GM19397 (cell line): ENCODE measurements around the gene SULT1B1.
"Not testable (repeated sequence)": the region's sequence is repeated elsewhere in the genome, so short reads cannot be mapped to it uniquely, and the experiment has no call there.

Experiments used
- ATAC-seq: cut with Tn5 transposase; IDR thresholded peaks from one replicate; pipeline ENCODE4 v1.9.1; 2021; ENCODE audit warnings: mild to moderate bottlenecking, moderate library complexity; ENCODE audit not compliant: unreplicated experiment

The SULT1B1 gene

DNA sequence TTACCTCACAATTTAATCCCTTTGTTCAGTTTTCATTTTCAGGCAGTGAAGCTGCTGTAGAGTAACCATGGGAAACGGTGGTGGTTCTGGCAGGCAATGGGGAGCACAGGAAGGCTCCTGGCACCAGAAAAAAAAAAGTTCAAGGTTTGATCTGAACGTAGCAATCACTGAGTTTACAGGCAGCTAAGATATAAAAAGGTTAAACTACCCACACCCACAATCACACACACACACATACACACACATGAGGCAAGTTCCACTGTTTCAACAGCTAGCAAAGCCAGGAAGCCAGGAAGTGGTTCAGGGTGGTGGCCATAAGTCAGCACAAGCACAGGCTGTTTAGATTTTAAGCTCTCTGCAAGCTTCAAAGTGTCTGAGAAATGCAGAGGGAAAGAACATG lies at the start of gene SULT1B1:
SULT1B1 (minus strand) TSS at position 166 of the 400 bp plus-strand sequence. CDS start 5,403 bp downstream, outside the sequence.
- no peak for ATAC-seq

DNA sequence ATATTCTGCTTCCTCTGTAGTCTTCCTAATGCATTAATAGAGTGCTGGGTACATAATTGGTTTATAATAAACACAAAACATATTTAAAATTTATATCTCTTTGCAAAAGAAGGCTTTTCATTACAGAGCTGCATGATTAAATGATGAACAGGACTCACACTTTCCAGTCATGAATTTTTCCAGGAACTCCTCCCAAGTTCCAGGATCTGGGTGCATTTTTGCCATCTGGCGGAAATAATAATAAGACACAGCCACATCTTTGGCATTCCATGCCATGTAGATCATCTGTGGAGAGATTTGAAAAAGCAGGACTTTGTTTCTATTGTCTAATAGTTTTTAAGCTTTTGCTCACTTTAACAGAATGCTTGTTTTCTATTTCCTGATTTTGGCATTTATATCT lies 40.2 kb upstream of the SULT1B1 start:
- ATAC-seq: no peak

DNA sequence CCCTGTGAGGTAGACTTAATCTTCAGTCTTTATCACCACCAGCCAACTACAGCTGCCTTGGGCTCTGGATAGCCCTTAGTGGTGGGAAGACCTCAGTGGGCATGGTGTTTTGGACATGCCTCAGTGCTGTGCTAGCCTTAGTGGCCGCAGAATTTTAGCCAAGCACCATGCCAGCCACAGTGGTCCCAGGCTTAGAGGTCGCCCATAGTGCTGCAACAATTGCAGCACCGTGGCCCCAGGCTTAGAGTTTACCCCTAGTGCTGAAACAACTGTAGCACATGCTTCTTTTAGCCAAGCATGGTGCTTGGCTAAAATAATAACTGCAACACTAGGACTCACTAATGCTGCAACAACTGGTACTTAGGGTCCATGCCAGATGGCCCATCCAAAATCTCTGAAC lies 38.9 kb upstream of the SULT1B1 start:
- no peak for ATAC-seq

DNA sequence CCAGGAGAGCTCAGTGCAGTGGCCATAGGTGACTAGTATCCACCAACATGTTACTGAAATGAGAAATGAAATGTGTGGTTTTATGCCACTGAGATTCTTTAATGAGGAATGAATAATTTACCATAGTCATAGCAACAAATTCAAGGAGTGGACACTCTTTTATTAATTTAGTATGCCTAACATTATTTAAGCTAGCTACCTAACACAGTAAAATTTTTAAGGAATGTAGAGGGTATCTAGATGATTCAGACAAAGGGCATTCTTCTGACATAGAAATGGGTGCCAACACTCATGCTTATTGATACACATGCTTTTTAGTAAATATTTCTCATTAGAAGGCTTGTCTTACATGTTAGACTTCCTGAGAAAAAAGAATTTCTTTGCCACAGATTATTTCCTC lies 33.3 kb upstream of the SULT1B1 start:
- ATAC-seq: no peak

DNA sequence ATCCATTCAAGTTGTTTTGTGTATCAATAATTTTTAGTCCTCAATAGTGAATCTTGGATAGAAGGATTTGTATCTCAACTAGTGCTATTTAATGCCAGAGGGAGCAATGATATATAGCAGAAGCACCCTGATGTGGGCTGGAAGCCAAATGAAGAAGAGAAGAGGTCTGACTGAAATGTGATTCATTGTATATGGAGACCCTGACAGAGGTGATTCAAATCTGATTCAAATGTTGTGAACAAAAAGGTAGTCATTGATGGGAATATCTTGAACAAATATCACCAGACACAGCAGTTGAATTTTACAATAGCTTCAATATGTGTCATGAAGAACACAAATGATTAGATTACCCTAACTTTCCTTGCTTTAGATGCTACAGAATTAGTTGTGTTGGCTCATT lies 27.5 kb upstream of the SULT1B1 start:
- no peak for ATAC-seq

DNA sequence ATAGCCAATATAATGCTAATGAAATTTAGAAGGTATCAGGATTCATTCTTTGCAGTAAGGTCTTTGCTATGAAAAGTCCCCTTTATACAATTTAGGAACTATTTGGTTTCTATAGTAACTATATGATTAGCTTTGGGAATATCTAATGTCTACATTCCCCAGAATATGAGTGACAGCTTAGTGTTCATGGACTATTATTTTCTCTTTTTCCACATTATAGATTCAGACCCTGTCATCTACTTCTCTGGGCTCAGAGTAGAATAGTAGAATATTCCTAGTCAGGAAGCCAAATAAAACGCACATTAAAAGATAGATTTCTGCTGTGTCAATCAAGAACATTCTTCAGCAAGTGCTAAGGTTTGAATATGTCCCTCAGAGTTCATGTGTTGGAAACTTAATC lies 26.1 kb upstream of the SULT1B1 start:
- no peak for ATAC-seq

DNA sequence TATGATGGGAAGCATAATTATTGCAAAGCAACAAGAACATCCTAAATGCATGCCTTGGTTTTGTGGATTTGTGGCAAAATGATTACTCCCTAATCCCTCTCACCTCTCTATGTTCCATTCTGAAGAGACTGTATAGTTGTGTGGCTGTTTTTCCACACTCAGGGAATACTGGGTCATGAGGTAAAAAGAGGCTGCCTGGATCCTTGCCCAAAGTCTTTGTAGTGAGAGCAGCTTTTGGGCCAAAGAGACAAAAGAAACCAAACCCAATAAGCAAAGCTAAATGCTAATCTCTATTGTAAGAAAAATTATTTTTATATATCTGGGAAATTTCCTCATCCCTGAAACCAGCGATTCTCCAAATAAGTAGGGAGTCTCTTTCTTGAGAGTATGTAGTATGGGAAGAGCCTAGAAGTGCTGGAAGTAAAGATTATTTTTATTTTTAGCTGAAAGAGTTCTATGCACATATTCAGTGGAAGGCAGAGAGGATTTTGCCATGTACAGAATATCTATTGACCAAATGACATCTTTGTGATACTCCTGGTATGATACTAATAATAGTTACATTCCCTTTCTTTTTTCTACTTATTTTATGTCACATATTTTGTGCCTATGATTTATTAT lies 24.9 kb upstream of the SULT1B1 start:
- no peak for ATAC-seq

DNA sequence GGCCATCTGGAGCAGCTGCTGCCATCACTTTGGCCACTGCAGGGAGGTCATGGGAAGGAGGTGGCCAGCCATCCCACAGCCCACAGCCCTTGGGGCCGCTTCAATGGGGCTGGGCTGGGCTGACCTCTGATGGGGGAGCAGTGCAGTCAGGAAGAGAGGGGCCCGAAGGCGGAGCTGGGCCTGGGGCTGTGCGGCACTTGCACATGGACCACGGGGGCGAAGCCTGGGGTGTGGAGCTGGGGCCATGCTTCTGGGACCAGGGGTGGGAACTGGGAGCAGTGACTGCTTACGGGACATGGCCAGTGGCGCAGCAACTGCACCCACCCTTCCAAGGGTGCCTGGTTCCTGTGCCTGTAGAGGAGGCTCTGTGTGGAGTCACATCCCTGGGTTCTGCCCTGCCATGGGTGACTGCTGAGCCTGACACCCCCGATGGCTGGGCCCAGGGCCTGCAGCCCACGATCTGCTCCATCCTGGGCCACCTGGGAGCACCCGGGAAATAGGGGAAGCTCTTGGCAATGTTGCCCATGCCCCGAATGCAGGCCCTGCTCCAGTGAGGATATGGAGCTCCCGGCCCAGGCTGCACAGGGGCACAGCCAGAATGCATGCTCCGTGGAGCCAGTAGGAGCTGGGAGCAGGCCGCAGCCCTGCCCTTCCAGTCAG lies 22.4 kb upstream of the SULT1B1 start:
- ATAC-seq: no peak

DNA sequence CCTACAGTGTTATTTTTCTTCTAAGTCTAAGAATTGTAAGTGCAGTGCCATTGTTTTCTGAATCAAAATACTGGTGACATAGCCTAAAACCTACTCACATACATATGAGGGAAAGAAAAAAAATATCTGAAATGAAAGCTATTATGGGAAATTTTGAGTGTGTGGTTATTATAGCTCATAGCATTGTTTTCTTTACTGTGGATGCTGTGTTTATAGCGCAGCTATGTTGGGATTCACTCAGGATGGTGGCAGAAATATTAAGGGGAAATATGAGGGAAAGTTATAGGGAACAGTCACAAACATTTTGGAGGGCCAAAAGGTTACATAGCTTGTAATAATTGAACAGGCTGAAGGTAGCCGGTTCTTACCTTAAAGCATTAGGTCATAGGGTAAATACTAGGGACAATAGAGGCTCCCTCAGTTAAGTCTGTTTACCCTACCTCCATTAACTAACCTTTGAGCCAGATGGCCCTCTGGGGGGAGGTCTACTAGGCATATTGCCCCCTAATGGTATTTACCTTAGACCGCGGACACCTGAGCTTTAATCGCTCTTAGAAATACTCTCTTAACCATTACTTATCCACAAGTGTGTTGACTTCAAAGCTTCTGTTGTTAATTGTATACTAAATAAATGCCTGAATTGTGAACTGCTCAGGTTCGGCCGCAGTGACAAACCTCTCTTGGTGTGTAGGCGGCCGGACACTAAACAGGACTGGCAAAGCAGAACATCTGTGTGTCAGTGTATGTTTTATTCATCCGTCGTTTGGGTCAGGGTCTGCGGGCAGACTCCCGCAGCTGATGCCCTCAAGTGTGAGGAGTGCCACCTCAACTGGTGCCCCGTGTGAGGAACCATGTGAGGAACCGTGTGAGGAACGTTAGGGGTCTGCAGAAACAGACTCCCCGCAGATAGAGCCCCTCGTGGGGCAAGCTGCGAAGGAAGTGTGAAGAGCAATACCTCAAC lies 21.3 kb upstream of the SULT1B1 start:
- no peak for ATAC-seq

DNA sequence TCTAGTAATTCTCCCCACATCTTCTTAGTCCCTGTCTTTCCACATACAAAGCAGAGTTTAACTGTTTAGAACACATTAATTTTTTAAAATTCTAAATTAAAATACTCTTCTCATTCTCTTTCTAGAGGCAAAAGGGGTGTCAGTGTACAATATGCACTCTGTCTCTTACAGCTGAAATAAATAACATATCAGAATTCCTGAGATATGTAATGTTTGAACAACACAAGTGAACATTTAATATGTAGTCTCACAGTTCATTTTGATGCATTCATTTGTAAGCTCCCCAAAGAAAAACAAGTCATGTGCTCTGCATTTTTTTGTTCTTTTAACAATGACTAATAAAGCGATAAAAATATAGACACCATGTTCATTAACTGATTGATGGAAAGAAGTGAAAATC lies 19.7 kb upstream of the SULT1B1 start:
- ATAC-seq: no peak

DNA sequence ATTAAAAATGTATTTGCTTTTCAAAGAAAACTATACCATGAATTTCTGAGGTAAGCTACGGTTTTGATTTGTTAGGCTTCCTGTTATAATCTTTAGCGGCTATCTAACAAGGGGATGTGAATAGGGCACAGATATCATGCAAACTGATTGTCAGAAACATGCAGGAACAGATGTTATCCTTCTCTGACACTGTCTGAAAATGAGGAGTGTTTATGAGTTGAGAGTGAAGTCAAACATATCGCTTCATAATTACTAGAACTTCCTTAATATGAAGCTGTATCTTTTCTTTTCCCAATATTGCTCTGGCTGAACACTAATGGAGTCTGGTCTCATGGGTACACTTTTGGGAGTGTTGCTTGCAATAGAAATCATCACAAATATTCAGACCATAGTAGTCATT lies 16.3 kb upstream of the SULT1B1 start:
- ATAC-seq: no peak

DNA sequence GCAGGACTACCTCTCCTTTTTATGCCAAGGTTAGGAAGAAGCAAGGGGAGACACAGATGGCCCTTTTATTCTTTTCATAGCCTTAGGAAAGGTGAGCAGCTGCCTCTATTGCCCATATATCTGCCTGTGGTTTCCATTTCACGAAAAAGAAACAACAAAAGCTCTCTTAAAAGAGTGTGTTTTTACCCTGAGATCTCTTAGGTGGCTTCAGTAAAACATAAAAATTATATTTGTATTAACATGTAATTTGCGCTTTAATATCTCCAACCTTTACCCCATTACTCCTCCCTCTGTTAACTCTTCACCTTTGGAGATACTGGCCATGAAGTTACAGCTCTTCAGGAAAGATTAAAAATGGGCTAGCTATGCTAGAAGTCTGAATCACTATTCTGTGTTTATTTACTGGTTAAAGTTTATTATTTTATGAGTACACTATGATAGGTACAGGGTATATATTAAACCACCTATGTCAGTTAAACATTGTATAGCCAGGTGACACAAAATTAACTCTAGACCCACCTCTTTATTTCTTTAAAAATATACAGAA lies 15.0 kb upstream of the SULT1B1 start:
- no peak for ATAC-seq

DNA sequence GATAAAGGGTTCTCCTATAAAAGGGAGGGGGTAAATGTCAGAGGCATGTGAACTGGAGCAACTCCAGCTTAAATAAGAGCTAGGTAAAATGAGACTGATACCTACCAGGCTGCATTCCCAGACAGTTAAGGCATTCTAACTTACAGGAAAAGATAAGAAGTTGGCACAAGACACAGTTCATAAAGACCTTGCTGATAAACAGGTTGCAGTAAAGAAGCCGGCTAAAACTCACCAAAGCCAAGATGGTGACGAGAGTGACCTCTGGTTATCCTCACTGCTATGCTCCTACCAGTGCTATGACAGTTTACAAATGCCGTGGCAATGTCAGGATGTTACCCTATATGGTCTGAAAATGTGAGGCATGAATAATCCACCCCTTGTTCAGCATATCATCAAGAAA lies 13.1 kb upstream of the SULT1B1 start:
- ATAC-seq: no peak

DNA sequence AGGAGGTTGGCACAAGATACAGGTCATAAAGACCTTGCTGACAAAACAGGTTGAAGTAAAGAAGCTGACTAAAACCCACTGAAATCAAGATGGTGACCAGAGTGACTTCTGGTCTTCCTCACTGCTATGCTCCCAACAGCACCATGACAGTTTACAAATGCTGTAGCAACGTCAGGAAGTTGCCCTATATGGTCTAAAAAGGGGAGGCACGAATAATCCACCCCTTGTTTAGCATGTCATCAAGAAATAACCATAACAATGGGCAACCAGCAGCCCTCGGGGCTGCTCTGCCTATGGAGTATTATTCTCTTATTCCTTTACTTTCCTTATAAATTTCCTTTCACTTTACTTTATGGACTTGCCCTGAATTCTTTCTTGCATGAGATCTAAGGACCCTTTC lies 8.1 kb upstream of the SULT1B1 start:
- ATAC-seq: not testable (repeated sequence)

DNA sequence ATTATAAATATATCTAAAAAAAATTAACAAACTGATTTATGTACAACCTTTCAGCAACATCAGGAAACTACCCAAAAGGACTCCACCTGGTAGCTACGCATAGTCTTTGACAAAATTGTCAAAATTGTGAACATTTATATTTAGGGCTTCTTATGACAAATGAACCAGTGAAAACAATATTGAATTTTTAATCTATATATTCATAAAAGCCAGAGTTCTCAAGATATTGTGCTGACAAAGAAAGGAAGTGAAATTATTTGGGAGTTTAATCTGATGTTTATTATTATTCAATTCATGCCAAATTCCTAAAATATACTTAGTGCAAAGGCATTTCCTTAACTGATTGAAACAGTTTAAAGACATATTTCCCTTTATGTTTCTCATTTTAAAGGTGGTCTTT lies 5.3 kb upstream of the SULT1B1 start:
- ATAC-seq: no peak

DNA sequence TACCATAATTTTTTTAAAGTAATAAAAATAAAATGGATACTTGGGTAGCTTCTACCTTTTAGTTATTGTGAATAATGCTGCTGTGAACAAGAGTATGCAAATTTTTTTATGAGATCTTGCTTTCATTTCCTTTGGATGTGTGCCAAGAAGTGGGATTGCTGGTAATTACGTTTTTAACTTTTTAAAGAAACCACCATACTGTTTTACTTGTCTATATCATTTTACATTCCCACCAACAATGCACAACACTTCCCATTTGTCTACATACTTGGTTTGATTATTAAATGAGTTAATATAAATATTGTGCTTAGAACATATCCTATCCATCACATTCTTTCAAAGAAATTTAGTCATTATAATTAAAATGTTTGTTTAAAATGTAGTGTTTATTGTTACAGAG lies 3.9 kb upstream of the SULT1B1 start:
- no peak for ATAC-seq

DNA sequence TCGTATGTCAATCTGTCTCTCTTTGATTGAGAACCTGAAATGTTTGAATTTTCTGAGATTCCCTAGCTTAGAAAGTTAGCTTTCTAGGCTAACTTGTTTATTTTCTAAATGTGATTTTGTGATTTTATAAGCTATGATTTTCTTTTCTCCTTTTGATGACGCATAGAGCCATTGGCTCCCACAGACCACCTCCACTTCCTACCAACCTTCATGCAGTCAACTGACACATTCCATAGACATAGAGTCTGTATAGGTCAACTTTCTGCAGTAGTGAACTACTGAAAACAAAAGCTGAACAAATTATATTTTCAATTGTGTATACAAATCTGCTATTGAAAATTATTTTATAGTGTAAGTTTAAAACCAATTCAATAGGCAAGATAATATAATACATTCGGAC lies 2.8 kb upstream of the SULT1B1 start:
- no peak for ATAC-seq

DNA sequence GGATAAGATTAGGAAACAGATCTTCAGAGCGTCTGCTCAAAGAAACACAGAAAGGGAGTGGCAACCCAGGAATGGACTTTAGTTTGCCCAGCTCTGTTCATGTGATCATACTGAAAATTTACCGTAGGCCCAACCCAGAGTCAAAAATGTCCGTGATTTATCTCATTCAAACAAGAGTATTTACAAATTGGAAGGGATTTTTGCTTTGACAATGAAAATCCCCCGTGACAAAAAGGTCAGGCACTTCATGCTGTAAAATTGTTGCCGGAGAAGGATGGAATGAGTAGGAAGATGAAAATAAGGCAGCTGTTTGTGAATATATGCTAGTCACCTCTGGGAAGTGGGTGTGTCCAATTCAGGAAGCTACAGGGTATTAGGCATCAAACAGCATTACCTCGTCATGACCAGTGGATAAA lies 1.2 kb downstream of the SULT1B1 start:
- no peak for ATAC-seq

DNA sequence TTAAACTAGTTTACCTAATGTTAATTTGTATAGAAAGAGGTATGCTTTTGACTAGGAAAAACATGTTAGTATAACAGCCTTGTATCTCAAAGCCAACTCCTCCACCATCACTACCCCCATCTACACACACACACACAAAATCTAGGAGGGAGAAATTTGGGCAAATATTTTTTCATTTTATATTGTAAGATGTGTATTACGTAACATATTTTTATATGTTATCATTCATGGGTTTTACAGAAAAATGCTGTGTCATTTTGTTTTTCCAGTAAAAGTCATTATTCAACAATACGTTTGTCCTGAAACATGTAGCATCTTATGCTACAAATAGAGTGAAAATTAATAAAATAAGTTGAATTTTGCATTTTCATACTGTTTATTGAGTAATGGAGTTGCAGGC lies 3.0 kb downstream of the SULT1B1 start:
- no peak for ATAC-seq

DNA sequence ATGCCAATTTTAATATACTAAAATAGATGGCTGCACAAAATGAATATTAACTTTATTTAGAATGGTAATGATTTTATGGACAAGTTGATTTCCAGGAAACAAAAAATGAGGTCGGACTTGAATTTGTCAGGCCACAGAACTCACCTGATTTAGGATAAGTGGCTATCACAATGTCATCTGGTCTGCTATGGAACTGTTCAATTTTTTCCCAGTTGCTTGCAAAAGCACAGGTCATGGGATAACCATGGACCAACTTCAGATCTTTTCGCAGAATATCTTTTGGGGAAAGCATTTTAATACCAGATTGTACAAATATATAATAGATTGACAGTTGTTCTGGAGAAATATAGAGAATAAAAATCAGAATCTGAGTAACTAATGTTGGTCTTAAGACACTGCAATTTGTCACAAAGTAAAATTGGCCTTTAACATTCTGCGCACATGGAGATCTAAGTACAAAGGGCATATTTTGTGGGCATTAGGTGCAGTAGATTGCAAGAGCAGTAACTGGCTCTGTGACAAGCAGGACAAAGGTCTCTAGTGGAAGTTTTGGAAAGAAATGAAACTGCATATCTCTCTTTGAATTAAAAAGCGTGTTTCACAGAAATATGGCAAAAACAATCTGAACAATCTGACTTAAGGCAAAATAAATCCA lies 5.4 kb downstream of the SULT1B1 start:
- ATAC-seq: no peak

DNA sequence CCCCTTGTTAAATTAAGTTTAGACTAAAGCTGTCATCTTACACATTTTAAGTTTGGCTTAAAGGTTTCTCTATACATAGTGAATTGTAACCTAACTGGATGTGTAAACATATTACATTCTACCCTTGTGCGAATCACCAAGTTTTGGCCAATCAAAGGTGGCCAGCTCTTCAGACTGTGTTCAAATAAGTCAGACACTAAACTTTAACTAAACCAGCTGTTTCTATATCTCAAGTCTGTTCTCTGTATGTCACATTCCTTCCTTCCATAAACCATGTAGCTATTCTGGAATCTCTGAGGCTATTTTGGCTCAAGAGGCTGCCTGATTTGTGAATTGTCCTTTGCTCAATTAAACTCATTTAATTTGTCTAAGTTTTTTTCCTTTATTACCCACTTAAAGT lies 6.7 kb downstream of the SULT1B1 start:
- no peak for ATAC-seq
